Neuronal stem cell (in vitro differentiated cells): ENCODE measurements around the gene DNAH1.

ENCODE experiments used
- DNase-seq: peaks from one replicate; pipeline ENCODE4 v3.0.0-alpha.2; 2013; ENCODE audit warnings: low spot score
- H2AFZ ChIP-seq: one replicate; pipeline ENCODE4 v1.6.1; 2013; ENCODE audit warnings: mild to moderate bottlenecking, low read length, inconsistent platforms
- H2AK5ac ChIP-seq: 2 replicates; pipeline ENCODE4 v1.6.1; 2013; ENCODE audit warnings: low read depth, mild to moderate bottlenecking, inconsistent platforms, low read length, moderate library complexity, mixed read lengths
- H2BK120ac ChIP-seq: 2 replicates; pipeline ENCODE4 v1.6.1; 2013; ENCODE audit warnings: low read depth, mild to moderate bottlenecking, inconsistent platforms, low read length, moderate library complexity, mixed read lengths
- H2BK12ac ChIP-seq: one replicate; pipeline ENCODE4 v1.6.1; 2013; ENCODE audit warnings: low read length, inconsistent platforms
- H2BK15ac ChIP-seq: 2 replicates; pipeline ENCODE4 v1.6.1; 2013; ENCODE audit warnings: mild to moderate bottlenecking, low read length, inconsistent platforms, mixed read lengths
- H2BK5ac ChIP-seq: one replicate; pipeline ENCODE4 v1.6.1; 2013; ENCODE audit warnings: inconsistent platforms, mild to moderate bottlenecking, low read length, moderate library complexity
- H3K14ac ChIP-seq: one replicate; pipeline ENCODE4 v1.6.1; 2013; ENCODE audit warnings: low read length, inconsistent platforms
- H3K18ac ChIP-seq: 2 replicates; pipeline ENCODE4 v1.6.1; 2013; ENCODE audit warnings: low read length, inconsistent platforms
- H3K23ac ChIP-seq: 2 replicates; pipeline ENCODE4 v1.6.1; 2013; ENCODE audit warnings: low read depth, mild to moderate bottlenecking, mixed read lengths, low read length, inconsistent platforms; ENCODE audit not compliant: poor library complexity
- H3K27ac ChIP-seq: replicated peaks from 3 replicates; pipeline ENCODE4 v1.5.1; 2013; ENCODE audit warnings: low read length, inconsistent platforms
- H3K27me3 ChIP-seq, 3 experiments: 2 replicates each; pipeline ENCODE4 v1.6.1; 2013; ENCODE audit warnings: low read length in 3 of 3, mild to moderate bottlenecking in 2 of 3, inconsistent platforms in 1 of 3, low read depth in 1 of 3, mixed read lengths in 1 of 3, moderate library complexity in 1 of 3; ENCODE audit not compliant: control insufficient read depth in 3 of 3, insufficient read depth in 3 of 3
- H3K36me3 ChIP-seq, 2 donors: replicated peaks in 1 of 2; 2 replicates each; pipeline ENCODE4 v1.6.1; 2013; ENCODE audit warnings: low read length in 2 of 2; ENCODE audit not compliant: control insufficient read depth in 2 of 2, insufficient read depth in 2 of 2
- H3K4ac ChIP-seq: 2 replicates; pipeline ENCODE4 v1.6.1; 2013; ENCODE audit warnings: inconsistent platforms, mild to moderate bottlenecking, low read length, moderate library complexity
- H3K4me1 ChIP-seq, 2 donors: 1 replicate in 1 of 2; 2 replicates in 1 of 2; pipeline ENCODE4 v1.6.1; 2013; ENCODE audit warnings: low read length in 2 of 2, low read depth in 1 of 2; ENCODE audit not compliant: control insufficient read depth in 2 of 2, insufficient read depth in 1 of 2
- H3K4me2 ChIP-seq: one replicate; pipeline ENCODE4 v1.6.1; 2013; ENCODE audit warnings: mild to moderate bottlenecking, low read length, inconsistent platforms; ENCODE audit not compliant: insufficient read depth, poor library complexity, severe bottlenecking
- H3K4me3 ChIP-seq, 2 donors: 2 replicates each; pipeline ENCODE4 v1.5.1; 2013; ENCODE audit warnings: low read length in 2 of 2, mild to moderate bottlenecking in 2 of 2, inconsistent platforms in 1 of 2, moderate library complexity in 1 of 2
- H3K79me1 ChIP-seq: one replicate; pipeline ENCODE4 v1.6.1; 2013; ENCODE audit warnings: low read depth, mild to moderate bottlenecking, inconsistent platforms, low read length, moderate library complexity
- H3K9ac ChIP-seq: one replicate; pipeline ENCODE4 v1.6.1; 2013; ENCODE audit warnings: mild to moderate bottlenecking, low read depth, low read length, inconsistent platforms; ENCODE audit not compliant: poor library complexity
- H3K9me3 ChIP-seq, 2 donors: replicated peaks in 1 of 2; 2 replicates each; pipeline versions ENCODE3 to v1.6.1; 2013; ENCODE audit warnings: low read length in 2 of 2, mild to moderate bottlenecking in 2 of 2, inconsistent platforms in 1 of 2, low read depth in 1 of 2, mixed read lengths in 1 of 2, moderate library complexity in 1 of 2; ENCODE audit not compliant: control insufficient read depth in 2 of 2, insufficient read depth in 1 of 2
- H4K8ac ChIP-seq: one replicate; pipeline ENCODE4 v1.6.1; 2013; ENCODE audit warnings: low read depth, mild to moderate bottlenecking, inconsistent platforms, low read length, moderate library complexity
- H4K91ac ChIP-seq: one replicate; pipeline ENCODE4 v1.6.1; 2013; ENCODE audit warnings: low read length, low read depth, mild to moderate bottlenecking, inconsistent platforms; ENCODE audit not compliant: poor library complexity
- WGBS, 2 donors: extraction: QIAGEN DNeasy Blood & Tissue Kit; methylation state at CpG; one replicate each; pipeline ENCODE4 v1.1.7; 2013; ENCODE audit warnings: missing lambda C conversion rate in 2 of 2, mixed read lengths in 1 of 2; ENCODE audit not compliant: insufficient read length in 2 of 2, insufficient replicate concordance in 1 of 2; ENCODE audit errors: extremely low coverage in 2 of 2; 5-methylcytosine and 5-hydroxymethylcytosine counted together

The DNAH1 gene

DNA sequence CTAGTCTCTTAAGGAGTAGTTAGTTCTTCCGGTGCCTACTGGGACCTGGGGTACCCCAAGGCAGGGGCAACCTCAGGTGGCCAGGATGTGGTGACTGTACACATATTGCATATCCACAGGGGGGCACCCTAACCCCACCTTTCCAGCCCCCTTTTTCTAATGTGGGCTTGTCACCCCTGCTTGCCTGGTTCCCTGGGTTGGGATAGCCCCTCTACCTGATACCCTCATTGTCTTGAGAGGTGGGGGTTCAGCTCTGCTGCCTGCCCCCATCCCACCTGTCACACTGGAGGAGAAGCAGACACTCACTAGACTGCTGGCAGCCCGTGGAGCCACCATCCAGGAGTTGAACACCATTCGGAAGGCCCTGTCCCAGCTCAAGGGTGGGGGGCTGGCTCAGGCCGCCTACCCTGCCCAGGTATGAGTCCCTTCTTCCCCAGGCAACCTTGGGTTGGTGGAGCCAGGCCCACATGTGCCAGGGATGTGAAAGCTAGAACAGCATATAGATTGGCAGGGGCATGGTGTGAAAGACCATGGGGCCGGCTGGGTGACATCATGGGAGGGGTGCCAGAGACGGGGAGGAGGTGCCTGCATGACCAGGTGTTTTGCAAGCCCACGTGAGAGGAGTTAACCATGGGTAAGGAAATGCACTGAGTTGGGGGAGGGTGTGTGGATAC, 24.5 kb upstream of the DNAH1 start:
- H3K14ac ChIP-seq: no peak overlapping the region
- H3K9me3 ChIP-seq: no peaks in the 10 kb centered on the region
- H3K36me3 ChIP-seq: peaks cover 10 to 43% of the 10 kb centered on the region in 2 donors
- no peak overlapping the region for H2AK5ac ChIP-seq
- no peak overlapping the region for H2BK12ac ChIP-seq
- H3K27ac ChIP-seq: no peak overlapping the region
- H2BK120ac ChIP-seq: no peak overlapping the region
- H2BK15ac ChIP-seq: no peak overlapping the region
- no peak overlapping the region for H2AFZ ChIP-seq
- H3K4me2 ChIP-seq: no peak overlapping the region
- H2BK5ac ChIP-seq: no peak overlapping the region
- H3K27me3 ChIP-seq: no peaks in the 10 kb centered on the region
- H3K18ac ChIP-seq: peak overlapping the region; percentile 15
- H3K79me1 ChIP-seq: no peaks in the 10 kb centered on the region
- no CpG with 5 or more reads among the region's 7 CpGs for WGBS, 2 donors
- H4K91ac ChIP-seq: no peak overlapping the region
- no peak overlapping the region for H3K4ac ChIP-seq
- peaks cover 5 to 7% of the 10 kb centered on the region in 2 donors for H3K4me1 ChIP-seq
- no peak overlapping the region for H4K8ac ChIP-seq
- H3K4me3 ChIP-seq: no peak overlapping the region
- peak overlapping the region; percentile 6 for H3K23ac ChIP-seq
- no peak overlapping the region for H3K9ac ChIP-seq
- no peak for DNase-seq

DNA sequence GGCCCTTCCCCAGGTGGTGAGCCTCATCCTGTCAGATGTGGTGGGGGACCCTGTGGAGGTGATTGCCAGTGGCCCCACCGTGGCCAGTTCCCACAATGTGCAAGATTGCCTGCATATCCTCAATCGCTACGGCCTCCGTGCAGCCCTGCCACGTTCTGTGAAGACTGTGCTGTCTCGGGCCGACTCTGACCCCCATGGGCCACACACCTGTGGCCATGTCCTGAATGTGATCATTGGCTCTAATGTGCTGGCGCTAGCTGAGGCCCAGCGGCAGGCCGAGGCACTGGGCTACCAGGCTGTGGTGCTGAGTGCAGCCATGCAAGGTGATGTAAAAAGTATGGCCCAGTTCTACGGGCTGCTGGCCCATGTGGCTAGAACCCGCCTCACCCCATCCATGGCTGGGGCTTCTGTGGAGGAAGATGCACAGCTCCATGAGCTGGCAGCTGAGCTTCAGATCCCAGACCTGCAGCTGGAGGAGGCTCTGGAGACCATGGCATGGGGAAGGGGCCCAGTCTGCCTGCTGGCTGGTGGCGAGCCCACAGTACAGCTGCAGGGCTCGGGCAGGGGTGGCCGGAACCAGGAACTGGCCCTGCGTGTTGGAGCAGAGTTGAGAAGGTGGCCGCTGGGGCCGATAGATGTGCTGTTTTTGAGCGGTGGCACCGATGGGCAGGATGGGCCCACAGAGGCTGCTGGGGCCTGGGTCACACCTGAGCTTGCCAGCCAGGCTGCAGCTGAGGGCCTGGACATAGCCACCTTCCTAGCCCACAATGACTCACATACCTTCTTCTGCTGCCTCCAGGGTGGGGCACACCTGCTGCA, 23.7 kb upstream of the DNAH1 start:
- Histone ChIP-seq H3K4ac (no peak overlapping the region), H3K36me3 (peaks cover 10 to 43% of the 10 kb centered on the region in 2 donors), H3K4me3 (no peak overlapping the region), H2BK12ac (no peak overlapping the region), H4K8ac (no peak overlapping the region), H3K27ac (no peak overlapping the region), H3K9me3 (no peaks in the 10 kb centered on the region), H3K79me1 (no peaks in the 10 kb centered on the region), H2AFZ (no peak overlapping the region), H2AK5ac (no peak overlapping the region), H3K4me1 (peaks cover 3 to 6% of the 10 kb centered on the region in 2 donors), H4K91ac (no peak overlapping the region), H3K27me3 (no peaks in the 10 kb centered on the region), H3K4me2 (no peak overlapping the region), H2BK15ac (no peak overlapping the region), H3K18ac (no peak overlapping the region), H3K23ac (no peak overlapping the region), H2BK5ac (peak overlapping the region; percentile 94), H2BK120ac (no peak overlapping the region), H3K9ac (peak overlapping the region; percentile 31), H3K14ac (no peak overlapping the region)
- DNase-seq: no peak
- no CpG with 5 or more reads among the region's 20 CpGs for WGBS, 2 donors

DNA sequence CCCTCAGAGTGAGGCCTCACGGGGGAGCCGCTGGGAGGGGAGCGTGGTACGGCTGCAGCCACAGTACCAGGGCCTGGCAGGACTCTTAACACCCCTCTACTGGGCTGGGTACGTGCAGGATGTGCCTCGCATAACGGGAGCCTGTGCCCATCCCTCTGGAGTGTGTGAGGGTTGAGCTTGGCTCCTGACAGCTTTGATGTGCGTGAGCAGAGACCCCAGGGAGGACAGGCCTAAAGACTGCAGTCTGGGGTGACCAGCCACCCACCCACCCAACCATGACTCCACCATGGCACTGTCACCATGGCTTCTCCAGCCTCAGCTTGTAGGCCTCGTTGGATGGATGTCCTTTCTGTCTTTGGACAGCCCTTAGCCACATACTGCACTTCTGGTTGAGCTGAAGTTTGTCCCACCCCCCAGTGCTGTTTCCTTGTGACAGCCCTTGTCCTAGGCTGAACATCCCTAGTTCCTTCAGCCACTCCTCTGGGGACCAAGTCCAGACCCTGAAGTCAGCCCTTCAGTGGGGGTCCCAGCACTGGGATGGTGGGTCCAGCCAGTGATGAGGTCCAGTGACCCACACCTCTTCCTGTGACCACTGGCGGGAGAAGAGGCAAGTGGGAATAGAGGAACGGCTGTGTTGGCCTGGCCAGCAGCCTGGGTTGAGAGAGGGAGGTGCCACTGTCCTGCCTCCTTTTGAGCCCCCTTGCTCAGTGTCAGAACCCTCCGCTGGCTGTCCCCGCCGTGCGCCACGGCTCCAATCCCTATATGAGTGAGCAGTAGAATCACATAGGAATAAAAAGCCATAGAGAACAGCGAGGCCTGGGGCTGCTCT, 22.4 kb upstream of the DNAH1 start:
- Histone ChIP-seq H4K91ac (no peak overlapping the region), H3K4ac (no peak overlapping the region), H2BK15ac (no peak overlapping the region), H2AK5ac (no peak overlapping the region), H3K4me3 (no peak overlapping the region), H3K18ac (peak overlapping the region; percentile 11), H3K14ac (no peak overlapping the region), H3K36me3 (peaks cover 10 to 43% of the 10 kb centered on the region in 2 donors), H2BK120ac (no peak overlapping the region), H3K4me2 (no peak overlapping the region), H2BK5ac (peak overlapping the region; percentile 94), H2BK12ac (no peak overlapping the region), H3K79me1 (no peaks in the 10 kb centered on the region), H2AFZ (no peak overlapping the region), H3K23ac (no peak overlapping the region), H3K27me3 (no peaks in the 10 kb centered on the region), H4K8ac (no peak overlapping the region), H3K4me1 (peaks cover 12 to 13% of the 10 kb centered on the region in 2 donors), H3K9ac (peak overlapping the region; percentile 27), H3K9me3 (no peaks in the 10 kb centered on the region), H3K27ac (no peak overlapping the region)
- WGBS, 2 donors: no CpG with 5 or more reads among the region's 17 CpGs
- no peak for DNase-seq
